Panc1 (cell line): ENCODE measurements around the gene COL5A1. TPM values are rescaled to one million over a fixed set of nuclear protein-coding genes. Genes with fewer than 3 reads are reported as not detected.

Experiments used
- ATAC-seq: fragments of 200-7000 bp; cut with Tn5 transposase; 2 replicates; pipeline ENCODE4 v1.9.1; 2020; ENCODE audit warnings: mild to moderate bottlenecking, moderate library complexity
- BruUV-seq: library from RNA; stranded (reverse); fragments of 400-500 nt; replicated peaks from 2 replicates; lab custom pipeline; 2021; lab: Mats Ljungman, UMichigan
- CTCF ChIA-PET: fragments of 300-600 bp; sonication (Branson Sonifier 250); formaldehyde crosslinking; loops from one replicate; lab custom pipeline; 2022; ENCODE audit warnings: antibody characterized with exemption; lab: Charles Lee
- POLR2A ChIA-PET: fragments of 300-600 bp; sonication (Branson Sonifier 250); formaldehyde crosslinking; loops from one replicate; lab custom pipeline; 2022; ENCODE audit warnings: antibody characterized with exemption; lab: Charles Lee
- DNase-seq: peaks from one replicate; pipeline ENCODE4 v3.0.0-alpha.2; 2010; ENCODE audit warnings: low read depth, low spot score
- H3K27ac ChIP-seq: 2 replicates; pipeline ENCODE4 v1.5.1; 2011; ENCODE audit warnings: mild to moderate bottlenecking, low read length, inconsistent platforms
- H3K27me3 ChIP-seq: fragments of 200-500 bp; sonication (Bioruptor generic); 2 replicates; pipeline ENCODE4 v1.6.0; 2014; ENCODE audit warnings: low read length, inconsistent platforms; ENCODE audit not compliant: control insufficient read depth, insufficient read depth
- H3K36me3 ChIP-seq: fragments of 200-500 bp; sonication (Bioruptor generic); 2 replicates; pipeline ENCODE4 v1.5.1; 2014; ENCODE audit warnings: inconsistent platforms, mild to moderate bottlenecking, low read length, moderate library complexity; ENCODE audit not compliant: control insufficient read depth, insufficient read depth
- H3K4me1 ChIP-seq: 2 replicates; pipeline ENCODE4 v1.5.1; 2011; ENCODE audit warnings: inconsistent platforms, mild to moderate bottlenecking, low read length, moderate library complexity; ENCODE audit not compliant: control insufficient read depth, insufficient read depth
- H3K4me3 ChIP-seq, 2 experiments: 2 replicates each; pipeline ENCODE4 v1.5.1; 2011 to 2012; ENCODE audit warnings: low read depth in 2 of 2, low read length in 2 of 2, mild to moderate bottlenecking in 2 of 2, inconsistent platforms in 1 of 2, moderate library complexity in 1 of 2
- H3K9me3 ChIP-seq: fragments of 200-500 bp; sonication (Bioruptor generic); 2 replicates; pipeline ENCODE4 v1.5.1; 2014; ENCODE audit warnings: low read depth, mild to moderate bottlenecking, inconsistent platforms, low read length, moderate library complexity; ENCODE audit not compliant: control insufficient read depth, insufficient read depth
- CTCF ChIP-seq: fragments of 450-650 bp; IDR thresholded peaks from 2 replicates; pipeline ENCODE4 v1.5.1; 2017; ENCODE audit warnings: mild to moderate bottlenecking
- POLR2AphosphoS5 ChIP-seq: IDR thresholded peaks from 2 replicates; pipeline ENCODE4 v1.6.1; 2012; ENCODE audit warnings: mild to moderate bottlenecking, low read depth, low read length, moderate library complexity
- REST ChIP-seq, 2 experiments: IDR thresholded peaks; 2 replicates each; pipeline ENCODE4 v1.6.1; 2011 to 2012; ENCODE audit warnings: low read depth in 2 of 2, control low read depth in 1 of 2, low read length in 1 of 2, mild to moderate bottlenecking in 1 of 2, moderate library complexity in 1 of 2; ENCODE audit not compliant: insufficient read depth in 1 of 2
- SIN3A ChIP-seq: IDR thresholded peaks from 2 replicates; pipeline ENCODE4 v1.6.1; 2012; ENCODE audit warnings: low read depth, mild to moderate bottlenecking, low read length, moderate library complexity, borderline replicate concordance; ENCODE audit not compliant: insufficient read depth
- TCF7L2 ChIP-seq: IDR thresholded peaks from 2 replicates; pipeline ENCODE4 v1.6.1; 2011; ENCODE audit warnings: mild to moderate bottlenecking, low read depth, low read length, inconsistent platforms
- in situ Hi-C: cut with HindIII; loops from 2 replicates; pipeline ENCODE4 v1.10.0; 2016; ENCODE audit warnings: low sequenced_read_pairs, low pct_unique_long_range_greater_than_20kb
- intact Hi-C: fragments of 100-400 bp; cut with micrococcal nuclease; formaldehyde crosslinking; loops from one replicate; pipeline ENCODE4 v1.10.0; 2022; ENCODE audit not compliant: unreplicated experiment
- total RNA-seq: library from RNA; stranded (reverse); gene quantifications from one replicate; pipeline ENCODE4 v1.2.1, GENCODE V29; 2021; ENCODE audit not compliant: unreplicated experiment

COL5A1 gene
- total RNA-seq, 1 experiment from 2014 or later = 5.7 TPM

GRCh38 chr9:134822541-134822940 lies 180.9 kb downstream of the COL5A1 start:
- no peaks in the 10 kb centered on the region for H3K9me3 ChIP-seq
- no peak for TF ChIP-seq SIN3A
- TF ChIP-seq POLR2AphosphoS5 = no peak
- TF ChIP-seq TCF7L2 = no peak
- TF ChIP-seq CTCF = no peak
- no peak for TF ChIP-seq REST (IDR thresholded peaks at IDR 0.05; ENCODE audit: insufficient read depth in 1 of 2, low read depth in 2 of 2, low read length in 1 of 2)
- intact Hi-C loops (no loop called here), in situ Hi-C loops (no loop called here)
- ATAC-seq (no peak), DNase-seq (no peak)
- no peaks in the 10 kb centered on the region for H3K4me1 ChIP-seq
- no peak overlapping the region for H3K27ac ChIP-seq
- POLR2A ChIA-PET = no interaction called here
- H3K36me3 ChIP-seq = no peaks in the 10 kb centered on the region
- CTCF ChIA-PET = no interaction called here
- H3K4me3 ChIP-seq = no peak overlapping the region
- no TSS peak for BruUV-seq
- no peaks in the 10 kb centered on the region for H3K27me3 ChIP-seq

- ATAC-seq = no peak
- ChIA-PET POLR2A (no interaction called here), CTCF (no interaction called here)
- intact Hi-C loops = no loop called here
- TF ChIP-seq REST (IDR thresholded peaks at IDR 0.05; ENCODE audit: insufficient read depth in 1 of 2, low read depth in 2 of 2, low read length in 1 of 2) = no peak
- TF ChIP-seq SIN3A = no peak
- TF ChIP-seq TCF7L2 = no peak
- TF ChIP-seq CTCF = no peak
- TF ChIP-seq POLR2AphosphoS5 = no peak
- no peaks in the 10 kb centered on the region for H3K4me1 ChIP-seq
- no peak for DNase-seq
- no peak overlapping the region for H3K27ac ChIP-seq
- in situ Hi-C loops = no loop called here
- H3K9me3 ChIP-seq = no peaks in the 10 kb centered on the region
- no peak overlapping the region for H3K4me3 ChIP-seq
- no peaks in the 10 kb centered on the region for H3K27me3 ChIP-seq
- BruUV-seq = no TSS peak
- H3K36me3 ChIP-seq = no peaks in the 10 kb centered on the region
Measured at GRCh38 chr9:134823623-134824022, 182.0 kb downstream of the COL5A1 start.
